Breast epithelium (tissue), 4 donors: ENCODE measurements around the gene HOXA6. TPM values are rescaled to one million over a fixed set of nuclear protein-coding genes. Genes with fewer than 3 reads are reported as not detected.

Source experiments
- DNase-seq, 2 donors: peaks; one replicate each; pipeline ENCODE4 v3.0.0-alpha.2; 2019; ENCODE audit warnings: low spot score in 2 of 2
- H3K27ac ChIP-seq, 2 donors: fragments of 200-600 bp; sonication (generic) in 1 of 2; one replicate each; pipeline ENCODE4 v1.5.1; 2016 to 2019; ENCODE audit warnings: mild to moderate bottlenecking in 1 of 2
- H3K27me3 ChIP-seq, 2 donors: fragments of 200-600 bp; sonication (generic) in 1 of 2; one replicate each; pipeline versions ENCODE4 v1.5.1 to v1.6.0; 2017 to 2019; ENCODE audit warnings: control low read depth in 1 of 2, mild to moderate bottlenecking in 1 of 2
- H3K36me3 ChIP-seq: fragments of 200-600 bp; one replicate; pipeline ENCODE4 v1.5.1; 2019
- H3K4me1 ChIP-seq, 2 donors: fragments of 200-600 bp; sonication (generic); one replicate each; pipeline ENCODE4 v1.5.1; 2016 to 2019; ENCODE audit warnings: control low read depth in 1 of 2
- H3K4me3 ChIP-seq, 3 donors: fragments of 200-600 bp; sonication (generic); 1 replicate in 2 of 3; 2 replicates in 1 of 3; pipeline ENCODE4 v1.5.1; 2016 to 2019; ENCODE audit warnings: mild to moderate bottlenecking in 3 of 3, moderate library complexity in 2 of 3
- H3K9me3 ChIP-seq, 2 donors: fragments of 200-600 bp; sonication (generic) in 1 of 2; one replicate each; pipeline ENCODE4 v1.5.1; 2016 to 2019; ENCODE audit warnings: control low read depth in 1 of 2
- POLR2A ChIP-seq: fragments of 450-650 bp; IDR thresholded peaks from one replicate; pipeline ENCODE4 v1.6.1; 2016; ENCODE audit warnings: antibody characterized with exemption, mild to moderate bottlenecking, moderate library complexity
- POLR2AphosphoS5 ChIP-seq, 3 donors: sonication (generic); formaldehyde crosslinking; IDR thresholded peaks; one replicate each; pipeline ENCODE4 v1.6.1; 2017; ENCODE audit warnings: antibody characterized with exemption in 3 of 3
- intact Hi-C: fragments of 100-400 bp; cut with DNase I; formaldehyde crosslinking; loops from one replicate; pipeline ENCODE4 v1.15.1; 2023; ENCODE audit warnings: low total_unique reads
- total RNA-seq, 3 donors: library from RNA; depleted of rRNA; stranded (reverse); fragments of >200 nt; gene quantifications; one replicate each; pipeline ENCODE4 v1.1.0, GENCODE V29; 2016
- TF ChIP-seq, protein P1 (sequence below), 3 donors: fragments of 450-650 bp; IDR thresholded peaks; one replicate each; pipeline ENCODE4 v1.5.1; 2016 to 2017; ENCODE audit warnings: antibody characterized with exemption in 3 of 3, mild to moderate bottlenecking in 3 of 3, moderate library complexity in 3 of 3

The HOXA6 gene
- total RNA-seq, 3 donors from 2014 or later = 7.9 to 16.0 (median 9.0) TPM

- Histone ChIP-seq H3K4me3 (peak overlapping the region; percentile 62 to 91 (median 76)), H3K27ac (peak overlapping the region; percentile 82 to 91), H3K4me1 (no peaks in the 10 kb centered on the region), H3K9me3 (no peaks in the 10 kb centered on the region), H3K36me3 (no peaks in the 10 kb centered on the region), H3K27me3 (peaks cover 3 to 75% of the 10 kb centered on the region in 2 donors)
- intact Hi-C loops = loop anchor here (10.0 kb wide), 1 partner anchor 1318 kb away; no protein-coding TSS in a partner anchor
- TF ChIP-seq POLR2A (no peak), POLR2AphosphoS5 (IDR thresholded peaks at IDR 0.05) (no peak)
- TF ChIP-seq, protein P1, sequence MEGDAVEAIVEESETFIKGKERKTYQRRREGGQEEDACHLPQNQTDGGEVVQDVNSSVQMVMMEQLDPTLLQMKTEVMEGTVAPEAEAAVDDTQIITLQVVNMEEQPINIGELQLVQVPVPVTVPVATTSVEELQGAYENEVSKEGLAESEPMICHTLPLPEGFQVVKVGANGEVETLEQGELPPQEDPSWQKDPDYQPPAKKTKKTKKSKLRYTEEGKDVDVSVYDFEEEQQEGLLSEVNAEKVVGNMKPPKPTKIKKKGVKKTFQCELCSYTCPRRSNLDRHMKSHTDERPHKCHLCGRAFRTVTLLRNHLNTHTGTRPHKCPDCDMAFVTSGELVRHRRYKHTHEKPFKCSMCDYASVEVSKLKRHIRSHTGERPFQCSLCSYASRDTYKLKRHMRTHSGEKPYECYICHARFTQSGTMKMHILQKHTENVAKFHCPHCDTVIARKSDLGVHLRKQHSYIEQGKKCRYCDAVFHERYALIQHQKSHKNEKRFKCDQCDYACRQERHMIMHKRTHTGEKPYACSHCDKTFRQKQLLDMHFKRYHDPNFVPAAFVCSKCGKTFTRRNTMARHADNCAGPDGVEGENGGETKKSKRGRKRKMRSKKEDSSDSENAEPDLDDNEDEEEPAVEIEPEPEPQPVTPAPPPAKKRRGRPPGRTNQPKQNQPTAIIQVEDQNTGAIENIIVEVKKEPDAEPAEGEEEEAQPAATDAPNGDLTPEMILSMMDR (IDR thresholded peaks at IDR 0.05) = no peak
- DNase-seq = peak in 1 of 2 donors; percentile 45
These were observed 24.8 kb upstream of the HOXA6 start for GRCh38 chr7:27172315-27172774.

- TF ChIP-seq POLR2AphosphoS5 (IDR thresholded peaks at IDR 0.05) (peak in 1 of 3 donors; percentile 13), POLR2A (no peak)
- TF ChIP-seq, protein P1 (IDR thresholded peaks at IDR 0.05) = no peak
- Histone ChIP-seq H3K9me3 (no peaks in the 10 kb centered on the region), H3K27me3 (peaks cover 3 to 75% of the 10 kb centered on the region in 2 donors), H3K4me3 (peak overlapping the region; percentile 62 to 91 (median 76)), H3K36me3 (no peaks in the 10 kb centered on the region), H3K4me1 (no peaks in the 10 kb centered on the region), H3K27ac (peak overlapping the region; percentile 89 to 91)
- peak in 1 of 2 donors; percentile 38 for DNase-seq
- intact Hi-C loops = loop anchor here (10.0 kb wide), 1 partner anchor 1317 kb away; no protein-coding TSS in a partner anchor
These were observed 24.2 kb upstream of the HOXA6 start for GRCh38 chr7:27171637-27172314.

- peak overlapping the region; percentile 62 to 91 (median 76) for H3K4me3 ChIP-seq
- peak overlapping the region in 1 of 2 donors; percentile 89 for H3K27ac ChIP-seq
- peaks cover 3 to 75% of the 10 kb centered on the region in 2 donors for H3K27me3 ChIP-seq
- intact Hi-C loops = loop anchor here (10.0 kb wide), 1 partner anchor 1316 kb away; no protein-coding TSS in a partner anchor
- TF ChIP-seq POLR2AphosphoS5 (IDR thresholded peaks at IDR 0.05) (no peak), POLR2A (no peak)
- TF ChIP-seq, protein P1 (IDR thresholded peaks at IDR 0.05) = no peak
- peak in 1 of 2 donors; percentile 41 for DNase-seq
- no peaks in the 10 kb centered on the region for H3K9me3 ChIP-seq
- H3K4me1 ChIP-seq = no peaks in the 10 kb centered on the region
- H3K36me3 ChIP-seq = no peaks in the 10 kb centered on the region
These were observed 23.7 kb upstream of the HOXA6 start for GRCh38 chr7:27171325-27171636.

GRCh38 chr7:27170426-27171324 lies 23.1 kb upstream of the HOXA6 start:
- no peak for DNase-seq
- TF ChIP-seq POLR2AphosphoS5 (IDR thresholded peaks at IDR 0.05) (no peak), POLR2A (no peak)
- TF ChIP-seq, protein P1 (IDR thresholded peaks at IDR 0.05) = no peak
- H3K27ac ChIP-seq = peak overlapping the region; percentile 82 to 89
- no peaks in the 10 kb centered on the region for H3K4me1 ChIP-seq
- no peaks in the 10 kb centered on the region for H3K9me3 ChIP-seq
- peaks cover 3 to 75% of the 10 kb centered on the region in 2 donors for H3K27me3 ChIP-seq
- no peaks in the 10 kb centered on the region for H3K36me3 ChIP-seq
- intact Hi-C loops = loop anchor here (10.0 kb wide), 1 partner anchor 1316 kb away; no protein-coding TSS in a partner anchor
- H3K4me3 ChIP-seq = peak overlapping the region; percentile 62 to 76 (median 63)
